NCI-H345 treated with DMSO at 0.1 percent for 48 hours (cell line): ENCODE results near the gene PARP4.
"Not testable (repeated sequence)": the region's sequence is repeated elsewhere in the genome, so short reads cannot be mapped to it uniquely, and the experiment has no call there.

ENCODE experiments used
- DNase-seq: peaks from one replicate; lab custom pipeline; 2025; ENCODE audit not compliant: unreplicated experiment; lab: John Stamatoyannopoulos, UW

PARP4 gene

DNA sequence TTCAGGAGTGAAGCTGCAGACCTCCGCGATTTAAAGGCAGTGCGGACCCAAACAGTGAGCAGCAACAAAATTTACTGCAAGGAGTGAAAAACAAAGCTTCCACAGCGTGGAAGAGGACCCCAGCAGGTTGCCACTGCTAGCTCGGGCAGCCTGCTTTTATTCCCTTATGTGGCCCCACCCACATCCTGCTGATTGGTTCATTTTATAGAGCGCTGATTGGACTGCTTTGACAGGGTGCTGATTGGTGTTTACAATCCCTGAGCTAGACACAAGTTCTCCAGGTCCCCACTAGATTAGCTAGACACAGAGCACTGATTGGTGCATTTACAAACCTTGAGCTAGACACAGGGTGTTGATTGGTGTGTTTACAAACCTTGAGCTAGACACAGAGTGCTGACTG lies 6.3 kb downstream of the PARP4 start:
- DNase-seq: not testable (repeated sequence)

DNA sequence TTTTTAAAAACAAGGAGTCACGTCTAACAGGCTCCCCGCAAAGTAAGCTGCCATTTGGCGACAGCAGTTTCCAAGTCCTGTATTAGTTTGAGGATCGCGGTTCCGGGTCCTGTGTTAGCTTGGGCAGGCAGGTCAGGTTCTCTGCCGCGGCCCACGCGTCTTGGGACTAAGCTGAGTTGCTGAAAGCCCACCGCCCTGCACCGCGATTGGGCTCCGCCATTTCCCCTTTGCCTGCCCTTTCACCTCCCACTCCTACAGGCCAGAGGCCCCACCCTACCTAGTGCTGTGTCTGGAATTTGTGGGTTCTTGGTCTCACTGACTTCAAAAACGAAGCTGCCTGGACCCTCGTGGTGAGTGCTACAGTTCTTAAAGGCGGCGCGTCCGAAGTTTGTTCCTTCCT lies 6.8 kb downstream of the PARP4 start:
- DNase-seq: no peak

DNA sequence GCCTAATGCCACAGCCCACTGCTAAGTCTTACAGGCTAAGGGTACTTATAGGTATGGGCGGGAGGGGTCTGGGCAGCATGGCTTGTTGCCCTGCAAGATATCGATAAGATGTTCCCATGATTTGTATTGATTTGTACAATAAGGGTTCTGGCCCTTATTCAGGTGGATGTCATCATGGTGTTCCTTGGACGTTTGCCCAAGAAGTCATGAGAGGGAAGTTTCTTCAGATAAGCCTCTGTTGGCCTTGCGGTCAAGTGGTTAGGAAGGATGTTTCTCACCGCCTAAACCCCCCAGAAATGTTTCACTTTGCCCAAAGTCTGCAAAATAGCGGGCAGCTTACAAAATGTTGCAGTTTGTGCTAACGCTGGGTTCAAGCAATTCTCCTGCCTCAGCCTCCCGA lies 7.3 kb downstream of the PARP4 start:
- no peak for DNase-seq

DNA sequence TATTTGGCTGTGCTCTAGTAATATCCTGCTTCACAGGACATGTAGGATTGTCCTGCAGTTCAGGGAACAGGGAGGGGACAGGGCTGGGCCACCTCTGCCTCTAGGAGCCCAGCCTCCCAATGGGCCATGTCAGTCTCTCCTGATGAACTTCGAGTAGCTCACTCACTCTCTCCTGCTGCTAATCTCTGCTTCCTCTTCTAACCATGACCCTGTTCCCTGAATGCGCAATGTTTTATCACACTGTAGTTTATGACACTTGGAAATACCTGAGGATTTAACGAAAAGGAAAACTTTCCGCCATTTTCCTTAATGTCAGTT lies 9.2 kb downstream of the PARP4 start:
- no peak for DNase-seq

DNA sequence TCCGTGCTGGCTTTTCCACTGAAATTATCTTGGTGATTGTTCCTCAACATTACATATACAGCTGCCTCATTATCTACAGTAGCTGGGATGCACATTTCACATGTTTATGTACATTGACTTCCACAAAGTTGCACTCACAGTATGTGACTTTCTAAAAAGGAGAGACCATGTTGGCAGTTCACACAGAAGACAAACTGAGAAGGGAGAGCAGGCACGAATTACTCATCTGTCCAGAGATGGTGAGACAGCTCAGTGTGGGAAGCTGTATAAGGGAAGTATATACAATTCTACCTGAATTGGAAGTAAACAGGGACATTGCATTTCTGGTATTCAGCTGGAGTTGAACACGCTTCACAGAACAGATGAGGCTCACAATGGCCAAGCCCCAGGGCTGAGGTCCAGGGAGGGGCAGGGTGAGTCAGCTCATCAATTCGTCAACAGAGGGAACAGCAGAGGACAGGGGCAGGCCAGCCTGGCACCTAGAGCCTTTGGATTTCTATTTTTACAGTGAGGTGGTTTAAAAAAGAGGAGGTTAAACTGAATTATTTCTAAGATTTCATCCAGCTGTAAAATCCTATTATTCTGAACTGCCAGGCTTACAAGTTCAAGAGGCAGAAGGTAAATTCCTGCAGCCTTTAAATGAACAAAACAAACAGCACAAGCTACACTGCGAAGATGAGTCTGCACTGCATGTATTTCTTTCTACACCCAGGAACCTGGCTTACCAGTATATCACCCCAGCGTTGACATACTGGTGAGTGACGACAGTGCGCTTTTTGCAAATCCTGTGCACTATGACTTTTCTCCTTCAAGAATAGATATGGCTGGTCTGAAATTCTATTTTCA lies 9.8 kb downstream of the PARP4 start:
- no peak for DNase-seq

DNA sequence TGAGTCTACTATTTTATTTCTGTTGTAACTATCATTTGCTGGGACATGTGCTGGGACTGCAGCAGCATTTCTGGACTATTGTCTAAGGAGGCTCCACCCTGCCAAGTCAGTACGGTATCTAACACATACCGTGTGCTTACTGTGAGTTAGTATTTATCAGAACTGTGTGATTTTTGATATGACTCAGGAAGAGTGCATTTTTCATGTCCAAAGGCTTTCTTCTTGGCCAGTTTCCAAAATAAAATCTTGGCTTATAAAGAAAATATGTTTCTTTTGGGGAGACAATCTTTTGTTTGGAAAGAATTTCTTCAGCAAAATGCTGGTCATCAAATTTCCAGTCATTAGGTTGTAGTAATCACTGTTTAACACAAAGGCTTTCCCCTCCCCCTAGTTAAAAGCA lies 11.6 kb downstream of the PARP4 start:
- no peak for DNase-seq

DNA sequence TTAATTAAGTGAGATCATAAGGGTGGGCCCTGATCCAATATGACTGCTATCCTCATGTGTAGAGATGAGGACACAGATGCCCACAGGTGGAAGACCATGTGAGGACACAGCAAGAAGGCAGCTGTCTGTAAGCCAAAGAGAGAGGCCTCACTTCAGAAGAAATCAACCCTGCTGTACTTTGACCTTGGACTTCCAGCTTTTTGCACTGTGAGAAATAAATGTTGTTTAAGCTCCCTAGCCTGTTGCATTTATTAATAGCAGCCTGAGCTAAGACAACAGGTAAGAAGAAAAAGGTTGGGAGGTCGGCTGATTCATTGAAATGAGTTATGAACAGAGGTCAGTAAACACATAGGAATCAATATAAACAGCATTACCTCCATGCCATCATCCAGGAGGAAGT lies 14.8 kb downstream of the PARP4 start:
- no peak for DNase-seq

DNA sequence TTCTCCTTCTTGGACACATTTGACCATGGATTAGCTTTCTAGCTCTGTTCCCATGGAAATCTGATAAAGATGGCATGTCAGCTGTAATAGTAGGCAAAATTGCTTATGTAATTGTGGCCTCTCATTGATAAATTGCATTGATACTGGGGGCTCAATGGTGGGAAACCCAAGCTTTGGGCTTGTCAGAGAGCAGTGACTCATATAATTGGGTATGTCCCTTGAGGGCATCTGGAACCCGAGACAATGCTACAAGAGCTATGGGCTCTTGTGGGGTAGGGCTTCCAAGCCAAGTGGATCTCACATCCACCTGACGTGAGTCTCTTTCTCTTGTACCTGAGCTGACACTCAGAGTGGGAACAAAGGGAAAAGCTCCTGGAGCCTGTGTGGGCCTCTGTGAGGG lies 16.3 kb downstream of the PARP4 start:
- DNase-seq: not testable (repeated sequence)

DNA sequence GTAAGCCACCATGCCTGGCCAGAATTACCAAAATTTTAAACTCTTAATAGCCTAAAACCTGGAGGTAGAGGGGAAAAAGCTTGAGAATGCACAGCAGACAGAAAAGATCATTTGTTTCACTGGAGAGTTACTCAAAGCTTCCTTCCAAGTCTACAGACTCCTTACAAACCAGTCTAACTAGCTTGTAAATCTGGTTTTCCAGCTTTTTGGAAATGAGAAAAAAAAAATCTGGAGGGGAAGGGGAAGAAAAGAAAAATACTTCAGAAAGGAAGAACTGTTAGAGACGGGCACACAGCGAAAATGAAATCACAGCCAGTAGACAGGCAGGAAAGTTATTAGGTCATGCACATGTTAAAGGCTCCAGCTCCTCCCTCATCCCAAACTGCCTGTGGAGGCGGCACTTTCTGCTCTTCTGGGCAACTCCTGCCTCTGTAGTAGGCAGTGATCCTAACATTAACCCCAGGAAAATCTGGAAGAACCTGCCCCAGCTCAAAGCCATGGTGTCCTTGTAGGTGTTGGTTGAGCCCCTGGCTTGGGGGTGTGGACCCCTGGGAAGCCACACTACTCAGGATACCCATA lies 17.3 kb downstream of the PARP4 start:
- DNase-seq: no peak

DNA sequence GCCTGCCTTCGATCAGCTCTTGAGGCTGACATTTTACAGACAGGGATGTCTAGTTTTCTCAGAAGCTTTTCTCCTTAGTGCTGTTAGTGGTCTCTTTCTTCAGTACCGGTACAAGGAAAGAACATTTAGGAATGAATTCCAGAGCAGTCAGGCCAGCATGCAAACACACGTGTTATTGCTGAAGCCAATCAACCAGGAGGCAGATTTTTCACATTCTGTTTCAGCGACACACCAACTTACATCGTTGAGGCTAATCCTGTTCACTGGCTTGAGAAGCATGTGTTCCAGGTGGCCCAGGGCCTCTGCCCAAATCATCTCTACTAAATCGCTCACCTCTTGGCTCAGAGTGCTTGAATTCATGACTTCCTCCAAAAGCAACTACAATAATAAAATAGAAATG lies 19.2 kb downstream of the PARP4 start:
- no peak for DNase-seq

DNA sequence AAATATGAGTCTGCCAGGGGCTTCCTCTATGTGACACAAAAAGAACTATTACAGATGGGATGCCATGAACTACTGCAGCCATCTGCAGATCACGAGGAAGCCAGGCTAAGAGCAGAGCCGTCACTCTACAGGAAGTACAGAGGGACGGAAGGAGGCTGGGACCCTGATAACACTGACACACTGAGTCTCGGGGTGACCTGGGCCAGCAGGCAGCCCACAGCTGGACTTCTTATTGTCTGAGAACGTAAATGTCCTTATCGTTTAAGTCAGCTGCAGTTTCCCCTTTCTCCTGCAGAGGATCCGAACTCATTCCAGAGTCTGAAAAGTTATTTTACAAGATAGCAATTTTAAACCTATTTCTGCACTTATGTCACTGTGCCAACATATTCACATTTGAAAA lies 20.7 kb downstream of the PARP4 start:
- DNase-seq: no peak

DNA sequence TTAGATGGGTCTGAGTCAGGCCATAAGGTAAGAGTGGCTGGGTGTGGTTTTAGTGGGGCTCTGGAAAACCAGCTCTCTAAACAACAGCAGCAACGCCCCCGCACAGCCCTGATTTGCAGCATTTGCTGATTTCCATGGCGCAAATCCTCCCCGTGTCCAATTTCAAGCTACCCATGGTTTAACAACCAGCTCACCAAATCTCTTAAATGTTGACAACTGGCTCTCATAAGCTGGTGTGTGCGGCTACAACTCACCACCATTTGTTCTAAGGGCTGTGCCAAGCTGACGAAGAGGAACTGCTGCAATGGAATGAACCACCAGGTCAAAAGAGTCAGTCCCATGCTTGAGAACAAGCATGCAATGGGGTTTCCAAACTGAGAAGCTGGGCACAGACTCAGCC lies 22.9 kb downstream of the PARP4 start:
- DNase-seq: no peak

DNA sequence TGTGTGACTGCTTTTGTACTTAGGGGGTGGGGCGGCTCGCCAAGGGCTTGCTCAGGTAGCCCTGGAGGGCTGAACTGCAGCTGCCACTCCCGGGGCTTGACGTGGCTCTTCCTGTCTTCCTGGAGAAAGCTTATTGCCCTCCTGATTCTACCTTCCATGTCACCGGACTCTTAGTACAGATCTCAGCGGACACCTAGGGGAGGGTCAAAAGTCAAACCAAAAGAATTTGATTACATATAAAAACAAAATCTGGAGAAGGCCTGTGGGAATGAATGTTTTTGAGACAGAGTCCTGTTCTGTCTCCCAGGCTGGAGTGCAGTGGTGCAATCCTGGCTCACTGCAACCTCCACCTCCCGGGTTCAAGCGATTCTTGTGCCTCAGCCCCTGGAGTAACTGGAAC lies 24.5 kb downstream of the PARP4 start:
- not testable (repeated sequence) for DNase-seq

DNA sequence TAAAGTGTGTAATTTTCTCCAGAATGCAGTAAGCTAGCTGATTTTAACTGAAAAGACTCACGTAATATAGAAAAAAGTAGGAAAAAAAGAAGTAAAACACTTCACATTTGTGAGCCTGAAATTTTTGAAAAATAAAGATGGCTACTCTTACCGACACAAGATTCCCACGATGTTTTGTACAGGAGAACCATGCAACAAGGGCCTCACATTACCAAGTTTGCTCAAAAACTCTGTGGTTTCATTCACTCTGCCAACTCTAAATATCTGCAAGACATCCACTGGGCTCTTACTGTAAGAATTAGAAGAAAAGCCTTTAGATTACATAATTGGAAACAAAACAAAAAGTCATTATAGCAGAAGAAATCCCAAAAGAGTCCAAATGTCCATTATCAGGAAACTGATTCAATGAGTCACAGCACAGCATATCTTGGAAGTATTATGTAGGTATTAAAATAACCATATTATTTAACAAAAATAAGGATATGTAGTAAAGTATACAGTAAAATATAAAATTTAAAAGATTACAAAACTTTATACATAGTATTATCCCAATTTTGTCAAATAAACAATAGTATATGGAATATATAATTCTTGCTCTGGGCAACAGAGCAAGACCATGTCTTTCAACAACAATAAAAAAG lies 26.4 kb downstream of the PARP4 start:
- DNase-seq: not testable (repeated sequence)

DNA sequence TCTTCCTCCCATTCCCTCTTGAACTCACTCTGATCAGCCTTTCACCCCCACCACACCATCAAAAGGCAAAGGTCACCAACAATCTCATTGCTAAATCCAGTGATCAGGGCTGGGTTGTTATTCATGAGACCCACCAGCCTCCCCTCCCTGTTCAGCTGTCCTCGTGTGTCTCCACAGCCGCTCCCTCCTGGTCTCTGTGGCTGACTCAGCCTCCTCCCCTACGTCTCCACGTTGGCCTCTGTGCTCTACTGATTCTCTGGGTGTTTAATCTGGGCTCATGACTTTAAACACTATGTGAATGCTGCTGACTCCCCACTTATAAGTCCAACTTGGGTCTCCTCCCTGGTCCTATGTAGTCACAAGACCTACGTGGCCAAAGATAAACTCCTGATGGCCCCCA lies 38.9 kb downstream of the PARP4 start:
- DNase-seq: no peak

DNA sequence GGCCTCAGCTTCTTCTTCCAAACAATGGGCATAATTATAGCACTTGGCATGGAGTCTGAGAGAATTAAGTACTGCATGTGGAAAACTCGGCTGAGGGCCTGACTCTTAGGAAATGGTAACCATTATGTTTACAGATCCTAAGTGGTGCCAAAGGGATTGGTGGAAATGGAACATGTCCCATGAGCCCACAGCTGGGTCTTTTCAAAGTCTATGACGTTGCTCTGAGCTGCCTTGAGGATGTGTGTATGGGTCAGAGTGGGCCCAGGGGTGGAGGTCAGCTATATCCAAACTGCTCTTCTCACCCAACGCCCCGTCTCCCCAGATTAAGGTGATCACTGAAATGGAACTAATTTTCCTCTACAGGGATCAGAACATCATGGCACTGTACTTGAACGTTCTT lies 40.4 kb downstream of the PARP4 start:
- not testable (repeated sequence) for DNase-seq

DNA sequence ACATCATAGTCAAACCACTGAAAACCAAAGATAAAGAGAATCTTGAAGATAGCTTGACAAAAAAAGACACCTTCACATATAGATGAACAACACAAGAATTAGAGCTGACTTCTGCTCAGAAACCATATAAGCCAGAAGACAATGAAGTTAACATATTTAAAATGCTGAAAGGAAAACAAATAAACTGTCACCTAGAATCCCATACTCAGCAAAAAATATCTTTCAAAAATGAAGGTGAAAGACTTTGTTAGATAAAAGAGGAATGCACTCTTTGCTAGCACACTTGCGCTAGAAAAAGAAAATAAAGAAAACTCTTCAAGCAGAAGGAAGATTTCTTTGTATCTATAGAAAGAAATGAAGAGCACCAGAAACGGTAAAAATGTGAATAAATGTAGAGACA lies 49.5 kb downstream of the PARP4 start:
- DNase-seq: no peak

DNA sequence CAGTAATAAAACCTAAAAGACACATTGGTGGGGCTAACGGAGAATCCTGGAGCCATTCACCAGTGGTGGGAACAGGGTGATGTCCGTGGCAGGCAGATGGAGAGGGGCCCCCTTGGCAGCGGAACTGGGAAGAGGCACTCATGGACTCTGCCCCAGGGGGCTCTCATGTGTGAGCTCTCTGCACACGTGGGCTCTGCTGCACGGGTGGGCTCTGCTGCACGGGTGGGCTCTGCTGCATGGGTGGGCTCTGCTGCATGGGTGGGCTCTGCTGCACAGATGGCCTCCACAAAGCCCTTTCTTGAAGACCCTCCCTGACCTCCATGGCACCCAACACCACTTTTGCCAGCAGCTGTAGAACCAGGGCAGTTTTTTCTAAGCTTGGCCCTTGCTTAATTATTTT lies 52.3 kb downstream of the PARP4 start:
- DNase-seq: no peak

DNA sequence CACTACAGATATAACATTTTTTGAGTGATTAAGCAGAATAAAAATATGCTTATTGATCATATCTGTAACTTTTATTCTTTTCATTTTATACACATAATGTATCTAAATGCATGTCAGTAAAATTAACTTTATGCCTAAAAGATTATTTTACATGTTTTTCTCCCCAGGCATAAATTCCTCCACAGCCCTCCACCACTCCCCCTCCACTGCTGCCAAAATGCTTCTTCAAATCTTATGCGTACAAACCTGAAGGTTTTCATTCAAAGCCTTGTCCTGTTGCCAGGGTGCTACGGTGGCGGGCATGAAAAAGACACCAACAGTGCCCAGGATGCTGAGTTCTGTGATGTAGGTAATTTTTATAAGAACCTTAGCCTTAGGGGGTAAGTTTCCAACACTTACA lies 52.9 kb downstream of the PARP4 start:
- no peak for DNase-seq

DNA sequence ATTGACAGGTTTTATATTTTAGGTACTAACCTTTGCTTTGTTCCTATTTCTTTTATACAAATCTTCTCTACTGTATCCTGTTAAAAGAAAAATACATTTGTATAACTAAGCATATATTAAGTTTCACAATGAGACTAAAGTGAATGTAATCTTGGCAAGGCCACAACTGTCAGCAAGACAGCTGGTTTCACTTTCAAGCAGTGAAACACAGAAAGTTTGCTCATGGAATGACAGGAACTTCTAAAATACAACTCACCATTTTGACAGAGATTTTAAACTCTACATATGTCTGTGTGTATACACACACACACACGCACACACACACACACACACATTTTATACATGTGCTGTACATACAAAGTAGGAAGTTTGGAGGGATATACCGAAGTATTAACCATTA lies 53.3 kb downstream of the PARP4 start:
- DNase-seq: no peak

DNA sequence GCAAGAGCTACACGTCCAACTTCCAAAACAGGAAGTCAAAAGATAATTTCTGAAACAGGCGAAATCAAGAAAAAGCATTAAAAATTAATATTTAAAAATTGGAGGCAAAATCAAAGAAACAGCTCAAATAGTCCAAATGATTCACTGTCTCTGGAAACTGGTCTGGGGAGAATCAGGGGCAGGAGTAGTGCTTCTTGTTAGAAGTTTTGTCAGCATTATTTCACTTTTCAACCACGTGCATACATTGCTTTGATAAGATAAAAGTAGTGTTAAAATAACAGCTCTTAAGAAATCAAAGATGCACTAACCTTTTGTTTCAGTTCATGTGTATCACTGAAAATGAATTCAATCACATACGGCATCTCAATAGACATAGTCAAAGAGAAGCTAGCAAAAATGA lies 53.8 kb downstream of the PARP4 start:
- DNase-seq: no peak

DNA sequence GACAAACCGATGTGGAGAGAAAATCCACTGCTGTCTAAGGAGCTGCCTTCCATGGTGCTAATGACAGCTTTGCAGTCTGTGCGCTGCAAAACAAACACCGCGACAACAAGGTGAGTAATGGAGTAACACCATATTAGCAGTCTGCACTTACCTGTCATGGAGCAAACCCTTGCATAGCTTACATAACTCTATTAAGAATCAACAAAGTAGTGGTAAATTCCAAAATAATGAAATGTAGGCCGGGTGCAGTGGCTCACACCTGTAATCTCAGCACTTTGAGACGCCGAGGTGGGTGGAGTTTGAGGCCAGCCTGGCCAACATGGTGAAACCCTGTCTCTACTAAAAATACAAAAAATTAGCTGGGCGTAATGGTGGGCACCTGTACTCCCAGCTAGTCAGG lies 56.2 kb downstream of the PARP4 start:
- DNase-seq: no peak

DNA sequence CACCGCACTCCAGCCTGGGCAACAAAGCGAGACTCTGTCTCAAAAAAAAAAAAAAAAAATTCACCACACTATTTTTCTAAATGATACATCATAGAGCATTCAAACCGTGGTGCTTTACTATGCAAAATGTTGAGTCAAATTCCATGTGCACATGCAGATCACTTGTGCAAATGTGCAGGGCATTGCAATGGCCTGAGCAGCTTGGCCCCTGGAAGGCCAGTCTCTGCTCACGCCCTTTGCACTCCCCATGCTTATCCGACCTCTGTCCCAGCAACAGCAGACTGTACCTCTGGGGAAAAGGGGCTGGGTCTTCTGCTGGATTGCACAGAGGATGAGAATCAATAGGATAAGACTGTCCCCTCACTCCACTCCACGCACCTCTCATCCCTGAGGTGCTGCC lies 58.5 kb downstream of the PARP4 start:
- DNase-seq: no peak
